Activated naive CD4-positive, alpha-beta T cell treated with Interleukin-2 at 50 U/mL for 16 hours (primary cell): ENCODE data around the gene RGS19.
"Not testable (repeated sequence)": the region's sequence is repeated elsewhere in the genome, so short reads cannot be mapped to it uniquely, and the experiment has no call there.

Source experiments
- DNase-seq: peaks from one replicate; pipeline ENCODE4 v3.0.0-alpha.2; 2020

Gene RGS19

DNA sequence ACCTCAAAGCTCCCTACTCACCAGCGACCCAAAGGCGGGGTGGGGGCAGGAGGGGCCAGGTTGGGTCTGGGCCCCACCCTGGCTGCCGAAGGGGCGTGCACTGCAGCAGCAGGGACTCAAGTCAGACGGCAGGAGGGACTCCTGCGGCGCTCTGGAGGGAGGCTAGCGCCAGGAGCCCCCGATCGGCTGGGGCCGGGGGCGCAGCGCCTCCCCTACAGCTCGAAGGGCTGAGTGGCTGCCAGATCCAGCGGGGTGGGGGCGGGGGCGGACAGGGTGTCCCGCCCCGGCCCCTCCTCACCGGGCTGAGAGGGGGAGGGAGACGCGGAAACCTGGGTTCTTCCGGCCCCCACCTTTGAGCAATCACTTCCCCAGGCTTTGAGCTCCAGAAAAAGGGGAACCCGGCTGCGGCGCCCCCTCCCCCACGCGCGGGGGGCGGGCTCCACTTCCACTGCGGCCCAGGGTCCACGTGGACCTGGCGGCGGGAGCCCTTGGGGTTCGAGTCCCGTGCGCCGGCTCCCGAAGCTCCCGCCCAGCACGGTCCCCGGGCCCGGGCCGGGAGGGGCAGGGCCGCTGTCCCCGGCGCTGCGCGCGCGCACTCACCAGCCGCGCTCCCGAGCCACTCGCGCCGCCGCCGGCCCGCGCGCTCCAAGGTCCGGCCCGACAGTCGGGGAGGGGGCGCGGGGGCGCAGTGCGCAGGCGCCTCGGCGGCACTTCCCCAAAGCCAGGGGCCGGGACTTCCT, at the start of gene RGS19:
Gene RGS19 (minus strand): TSS at position 246 of the 740 bp plus-strand sequence. CDS start 2,632 bp downstream, outside the sequence.
- DNase-seq, result peak; percentile 66

DNA sequence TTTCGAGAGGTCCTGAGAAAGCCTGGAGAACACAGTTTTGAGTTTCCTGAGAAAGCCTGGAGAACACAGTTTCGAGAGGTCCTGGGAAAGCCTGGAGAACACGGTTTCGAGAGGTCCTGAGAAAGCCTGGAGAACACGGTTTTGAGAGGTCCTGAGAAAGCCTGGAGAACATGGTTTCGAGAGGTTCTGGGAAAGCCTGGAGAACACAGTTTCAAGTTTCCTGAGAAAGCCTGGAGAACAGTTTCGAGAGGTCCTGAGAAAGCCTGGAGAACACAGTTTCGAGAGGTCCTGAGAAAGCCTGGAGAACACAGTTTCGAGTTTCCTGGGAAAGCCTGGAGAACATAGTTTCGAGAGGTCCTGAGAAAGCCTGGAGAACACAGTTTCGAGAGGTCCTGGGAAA, 44.2 kb upstream of the RGS19 start:
- DNase-seq, result not testable (repeated sequence)

DNA sequence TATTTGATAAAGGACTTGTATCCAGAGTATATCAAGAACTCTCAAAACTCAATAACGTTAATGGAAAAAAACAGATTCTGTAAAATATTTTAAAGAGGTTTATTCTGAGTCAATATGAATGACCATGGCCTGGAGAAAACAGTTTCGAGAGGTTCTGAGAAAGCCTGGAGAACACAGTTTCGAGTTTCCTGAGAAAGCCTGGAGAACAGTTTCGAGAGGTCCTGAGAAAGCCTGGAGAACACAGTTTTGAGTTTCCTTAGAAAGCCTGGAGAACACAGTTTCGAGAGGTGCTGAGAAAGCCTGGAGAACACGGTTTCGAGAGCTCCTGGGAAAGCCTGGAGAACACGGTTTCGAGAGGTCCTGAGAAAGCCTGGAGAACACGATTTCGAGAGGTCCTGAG, 43.6 kb upstream of the RGS19 start:
- DNase-seq, result not testable (repeated sequence)

DNA sequence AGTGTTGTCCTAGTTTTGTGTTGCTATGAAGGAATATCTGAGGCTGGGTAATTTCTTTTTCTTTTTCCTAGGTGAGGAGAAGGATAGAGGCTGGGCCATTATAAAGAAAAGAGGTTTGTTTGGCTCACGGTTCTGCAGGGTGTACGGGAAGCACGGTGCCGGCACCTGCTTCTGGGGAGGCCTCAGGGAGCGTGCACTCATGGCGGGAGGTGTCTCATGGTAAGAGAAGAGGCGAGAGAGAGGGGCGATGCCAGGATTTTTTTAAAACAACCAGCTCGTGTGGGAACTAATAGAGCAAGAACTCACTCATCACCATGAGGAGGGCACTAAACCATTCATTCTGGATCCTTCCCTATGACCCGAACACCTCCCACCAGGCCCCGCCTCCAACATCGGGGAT, 42.3 kb upstream of the RGS19 start:
- no peak for DNase-seq

GRCh38 chr20:64119681-64120341, 40.5 kb upstream of the RGS19 start:
- DNase-seq, result no peak

- no peak for DNase-seq
These were observed 40.0 kb upstream of the RGS19 start for GRCh38 chr20:64119301-64119680.

- not testable (repeated sequence) for DNase-seq
These were observed 38.1 kb upstream of the RGS19 start for GRCh38 chr20:64117432-64117777.

- no peak for DNase-seq
These were observed 37.5 kb upstream of the RGS19 start for GRCh38 chr20:64116541-64117431.

DNA sequence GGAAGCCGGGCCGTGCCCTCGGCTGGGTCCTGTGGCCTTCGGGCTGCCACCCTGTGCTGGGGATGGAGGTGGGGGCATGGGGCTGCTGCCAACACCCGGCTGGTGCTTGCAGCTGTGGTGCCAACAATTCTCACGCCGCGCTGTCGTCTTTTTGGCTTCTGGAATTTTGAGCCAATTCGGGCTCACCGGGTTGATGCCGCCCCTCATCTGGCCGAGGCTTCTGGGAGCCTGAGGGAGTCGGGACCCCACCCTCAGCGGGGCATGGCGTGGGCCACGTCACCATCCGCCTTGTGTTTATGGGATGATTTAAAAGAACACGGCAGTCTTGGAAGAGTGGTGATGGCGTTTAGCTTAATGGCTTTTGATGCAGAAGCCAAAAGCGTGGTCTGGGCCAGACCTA, 36.7 kb upstream of the RGS19 start:
- no peak for DNase-seq

DNA sequence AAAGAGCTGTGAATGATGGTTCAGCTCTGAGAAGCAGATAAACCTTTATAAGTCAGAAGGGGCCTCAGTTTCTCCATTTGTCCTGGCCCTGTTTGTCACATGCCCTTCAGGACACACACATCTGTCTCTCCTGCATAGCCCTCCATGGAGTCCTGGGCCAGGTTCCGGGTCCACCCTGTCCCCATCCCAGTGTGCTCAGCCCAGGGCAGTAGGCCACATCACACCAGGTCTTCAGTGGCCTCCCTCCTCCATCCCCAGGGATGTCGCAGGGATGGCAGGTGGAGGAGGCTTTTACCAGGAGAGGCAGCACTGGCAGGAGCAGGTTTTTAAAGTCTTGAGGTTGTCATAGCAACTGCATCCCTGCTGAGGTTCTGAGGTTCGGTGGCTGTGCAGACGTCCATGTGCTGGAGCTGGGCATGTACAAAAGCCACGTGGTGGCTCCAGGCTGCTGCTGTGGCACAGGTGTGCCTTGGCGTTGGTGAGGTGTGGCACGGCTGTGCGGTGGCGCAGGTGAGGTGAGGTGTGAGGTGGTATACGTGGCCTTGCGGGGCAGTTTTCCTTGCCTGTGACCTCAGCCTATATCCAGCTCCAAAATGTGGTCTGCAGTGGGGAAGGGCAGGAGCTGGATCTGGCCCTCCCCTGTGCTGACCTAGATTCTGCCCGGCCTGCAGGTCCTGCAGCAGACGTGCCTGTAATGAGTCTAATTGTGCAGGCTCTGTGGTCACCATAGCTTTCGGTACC, 36.0 kb upstream of the RGS19 start:
- DNase-seq, result no peak

- DNase-seq, result no peak
These were observed 35.1 kb upstream of the RGS19 start for GRCh38 chr20:64114356-64114971.

GRCh38 chr20:64113796-64114355, 34.6 kb upstream of the RGS19 start:
- no peak for DNase-seq

DNA sequence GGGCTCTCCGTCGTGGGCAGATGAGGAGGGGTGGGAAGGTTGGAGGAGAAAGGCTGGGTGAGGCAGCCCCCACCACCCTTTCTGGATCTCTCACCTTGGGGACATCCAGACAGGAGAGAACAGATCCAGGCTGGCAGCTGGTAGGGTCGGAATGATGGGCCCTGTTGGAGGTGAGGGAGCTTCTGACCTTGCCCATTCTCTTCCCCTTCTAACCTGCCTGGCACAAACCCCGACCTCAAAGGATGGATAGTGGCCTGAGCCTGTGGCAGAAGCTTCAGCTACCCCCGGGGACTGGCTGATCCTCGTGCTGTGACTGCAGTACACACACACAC, 34.1 kb upstream of the RGS19 start:
- DNase-seq, result no peak

- no peak for DNase-seq
These were observed 33.5 kb upstream of the RGS19 start for GRCh38 chr20:64112691-64113443.

GRCh38 chr20:64111841-64112641, 32.7 kb upstream of the RGS19 start:
- no peak for DNase-seq

GRCh38 chr20:64110411-64111068, 31.2 kb upstream of the RGS19 start:
- no peak for DNase-seq

DNA sequence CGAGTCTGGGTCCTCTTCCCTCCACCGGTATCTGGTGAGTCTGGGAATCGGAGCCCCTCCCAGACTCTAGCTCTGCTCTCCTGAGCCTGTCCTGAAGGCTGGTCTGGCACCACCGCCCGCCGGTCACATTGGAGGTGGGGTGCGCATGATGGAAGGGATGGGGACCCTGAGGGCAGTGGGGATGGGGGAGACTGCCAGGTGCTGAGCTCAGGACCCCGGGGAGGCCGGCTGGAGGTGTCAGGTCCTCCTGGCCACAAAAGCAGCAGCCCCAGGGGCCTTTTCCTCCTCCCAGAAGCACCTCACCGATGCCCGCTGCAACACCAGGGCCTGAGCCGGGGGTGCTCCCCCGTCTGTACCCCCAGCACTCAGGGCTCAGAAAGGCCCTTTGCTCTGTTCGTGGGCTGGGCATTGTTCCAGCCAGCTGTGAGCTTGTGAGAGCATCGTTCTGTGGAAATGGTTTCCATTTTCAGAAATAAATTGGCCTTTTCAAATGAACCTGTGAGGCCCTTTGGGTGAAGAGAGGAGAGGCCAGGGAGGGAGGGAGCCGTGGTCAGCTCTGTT, 30.6 kb upstream of the RGS19 start:
- no peak for DNase-seq

DNA sequence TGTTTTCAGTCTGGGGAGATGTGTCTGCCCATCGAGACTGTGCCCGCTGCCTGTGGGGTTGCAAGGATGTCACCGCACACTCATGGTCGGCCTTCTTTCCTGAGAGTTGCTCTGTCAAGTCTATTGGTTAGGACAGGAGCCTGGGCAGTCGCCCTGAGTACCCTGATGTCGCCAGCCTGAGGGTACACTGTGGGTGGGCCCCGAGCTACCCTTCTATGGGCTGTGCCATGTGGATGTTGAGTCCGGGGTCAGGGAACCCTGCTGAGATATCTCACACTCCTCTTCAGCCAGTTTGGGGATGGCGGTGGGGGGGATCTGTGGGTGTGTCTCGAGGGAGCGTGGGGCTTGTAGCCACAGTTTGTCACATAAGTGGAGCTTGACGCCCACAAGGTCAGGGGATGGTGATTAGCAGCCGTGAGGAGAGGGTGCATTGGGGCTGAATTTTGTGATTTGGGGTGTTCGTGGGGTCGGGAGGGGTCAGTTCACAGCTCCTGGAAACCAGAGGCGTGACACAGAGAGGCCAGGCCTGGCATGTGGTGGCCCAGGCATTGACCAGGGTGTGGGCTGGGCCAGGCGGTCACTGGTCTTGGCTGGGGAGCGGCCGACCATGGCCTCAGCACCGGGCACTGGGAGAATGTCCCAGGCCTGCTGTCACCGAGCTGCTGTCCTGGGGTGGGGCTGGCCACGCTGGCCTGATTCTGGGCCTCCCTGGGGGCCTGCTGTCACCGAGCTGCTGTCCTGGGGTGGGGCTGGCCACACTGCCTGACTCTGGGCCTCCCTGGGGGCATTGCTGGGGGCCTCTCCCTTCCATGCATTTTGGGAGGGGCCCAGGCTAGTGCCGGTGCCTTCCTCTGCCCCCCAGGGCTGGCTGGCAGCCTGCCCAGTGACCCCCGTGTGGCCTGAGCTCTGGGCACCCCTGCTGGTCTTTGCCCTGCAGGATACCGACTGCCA, 29.7 kb upstream of the RGS19 start:
- no peak for DNase-seq
